AG20443 (cell line): ENCODE data around the gene RPL34.
A peak's percentile ranks its signal among the peaks of the same experiment; 100 is the strongest.
"Not testable (repeated sequence)": the region's sequence is repeated elsewhere in the genome, so short reads cannot be mapped to it uniquely, and the experiment has no call there.

Experiments
- DNase-seq: peaks from one replicate; pipeline ENCODE4 v3.0.0; 2012; ENCODE audit warnings: low spot score, mixed read lengths

The RPL34 gene

DNA sequence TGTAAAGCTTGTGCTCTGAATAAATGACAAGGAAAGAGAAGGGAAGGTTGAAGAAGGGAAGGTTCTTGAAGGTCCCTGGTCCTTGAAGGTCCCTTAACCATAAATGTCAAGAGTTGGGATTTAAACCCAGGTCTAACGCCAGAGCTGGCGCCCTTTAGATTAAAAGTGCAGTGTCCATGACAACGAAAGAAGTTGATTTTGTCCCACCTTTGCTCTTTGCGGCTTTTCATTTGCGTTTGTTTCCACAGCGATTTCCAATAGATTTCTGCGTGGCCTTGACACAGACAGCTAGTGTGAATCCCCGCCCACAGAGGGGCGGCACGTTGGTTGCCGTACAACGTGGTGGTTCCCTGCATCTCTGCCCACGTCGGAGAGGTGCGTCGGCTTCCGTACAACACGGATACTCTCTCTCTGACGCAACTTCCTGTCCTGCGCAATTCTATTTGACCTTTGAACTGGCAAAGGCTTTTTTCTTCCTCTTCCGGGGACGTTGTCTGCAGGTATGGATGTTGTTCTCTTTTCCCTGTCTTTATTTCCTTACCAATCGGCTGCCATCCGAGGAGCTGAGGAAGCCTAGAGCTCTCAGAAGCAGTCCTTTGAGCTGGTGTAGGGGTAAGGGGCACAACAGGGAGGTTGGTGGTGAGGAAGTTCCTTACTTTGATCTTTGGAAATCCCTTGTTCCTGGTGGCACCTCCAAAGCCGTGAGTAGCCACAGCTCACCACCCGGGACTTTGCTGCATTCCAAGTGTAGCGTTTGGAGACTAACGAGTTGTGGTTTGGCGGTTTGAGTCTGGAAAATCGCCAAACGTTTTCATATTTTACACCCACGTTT lies at the start of gene RPL34:
TSS of gene RPL34 (plus strand) at position 476 of the 832 bp plus-strand sequence. CDS start 1,384 bp downstream, outside the sequence.
- peak; percentile 97 for DNase-seq

DNA sequence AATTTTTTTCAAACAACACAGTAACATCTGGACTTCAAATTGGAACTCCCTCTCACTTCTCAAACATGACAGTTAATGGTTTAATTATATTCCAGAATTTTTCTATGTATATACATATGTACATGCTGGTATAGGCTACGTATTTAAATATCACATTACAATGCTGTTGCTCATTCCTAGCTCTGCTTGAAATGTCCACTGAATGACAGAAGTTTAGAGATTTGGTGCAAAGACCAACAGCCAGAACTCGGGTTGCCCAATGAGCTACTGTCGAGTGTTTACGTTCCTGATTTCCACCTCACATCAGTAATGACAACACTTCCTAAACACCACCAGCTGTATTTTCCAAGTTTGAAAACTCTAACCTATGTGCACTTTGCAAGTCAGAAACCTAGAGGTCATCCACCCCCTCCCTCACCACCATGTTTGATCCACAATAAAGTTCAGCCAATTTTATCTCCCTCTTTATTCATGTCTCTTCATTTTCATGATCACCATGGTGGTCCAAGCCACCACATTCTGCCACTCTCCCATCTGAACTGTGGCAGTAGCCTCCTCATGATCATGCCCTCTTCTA lies 49.3 kb upstream of the RPL34 start:
- no peak for DNase-seq

DNA sequence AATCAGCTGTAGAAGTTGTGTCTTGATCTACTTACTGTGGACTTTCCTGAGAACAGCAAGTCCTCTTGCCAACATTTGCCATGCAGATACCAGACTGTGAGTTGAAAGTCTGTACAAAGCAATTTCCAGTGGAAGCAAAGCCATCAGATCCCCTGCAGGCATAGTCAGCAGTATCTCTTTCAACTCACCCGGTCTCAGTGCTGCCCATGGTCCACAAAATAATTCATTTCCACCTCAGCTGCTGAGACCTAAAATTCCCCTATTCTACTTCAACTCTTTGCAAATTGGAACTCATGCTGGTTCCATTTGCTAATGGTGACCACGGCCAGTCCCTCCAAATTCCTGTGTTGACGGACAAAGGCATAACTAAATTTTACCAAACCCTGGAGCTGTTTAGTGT lies 46.0 kb upstream of the RPL34 start:
- DNase-seq, result no peak

DNA sequence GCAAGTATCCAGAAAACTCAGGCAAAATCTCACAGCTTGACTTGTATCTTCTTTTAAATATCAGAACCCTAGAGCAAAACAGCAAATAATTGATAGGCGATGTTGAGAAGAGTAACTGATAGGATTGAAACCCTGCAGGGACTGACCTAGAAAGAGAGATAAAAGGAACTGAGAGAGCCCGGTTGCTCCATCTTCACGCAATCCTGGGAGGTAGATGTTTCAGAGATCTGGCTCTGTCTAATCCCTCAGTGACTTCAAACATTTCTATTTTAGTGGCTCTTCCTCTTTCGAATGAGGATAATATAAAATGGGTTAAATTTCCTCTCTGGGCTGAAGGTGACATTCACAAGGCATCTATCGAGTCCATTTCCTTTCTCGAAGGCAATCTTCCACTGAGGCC lies 39.3 kb upstream of the RPL34 start:
- no peak for DNase-seq

DNA sequence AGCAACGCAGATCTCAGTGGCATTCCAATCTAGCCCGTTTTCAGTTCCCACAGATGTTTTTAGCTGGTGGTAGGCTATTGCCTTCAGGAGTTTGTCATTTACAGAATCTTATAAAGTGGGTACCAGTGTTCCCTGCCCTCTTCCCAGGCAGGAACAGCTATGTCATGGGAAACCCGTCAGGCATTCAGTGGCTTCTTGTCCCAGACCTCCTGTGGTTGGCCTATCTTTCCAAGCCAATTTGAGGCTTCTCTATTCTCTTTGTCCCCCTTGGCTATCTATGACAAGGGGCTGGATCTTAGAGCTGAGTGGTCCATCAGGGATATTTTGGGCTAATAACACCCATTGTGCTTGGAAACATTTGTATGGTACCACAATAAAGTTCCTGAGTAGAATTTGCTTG lies 33.6 kb upstream of the RPL34 start:
- no peak for DNase-seq

DNA sequence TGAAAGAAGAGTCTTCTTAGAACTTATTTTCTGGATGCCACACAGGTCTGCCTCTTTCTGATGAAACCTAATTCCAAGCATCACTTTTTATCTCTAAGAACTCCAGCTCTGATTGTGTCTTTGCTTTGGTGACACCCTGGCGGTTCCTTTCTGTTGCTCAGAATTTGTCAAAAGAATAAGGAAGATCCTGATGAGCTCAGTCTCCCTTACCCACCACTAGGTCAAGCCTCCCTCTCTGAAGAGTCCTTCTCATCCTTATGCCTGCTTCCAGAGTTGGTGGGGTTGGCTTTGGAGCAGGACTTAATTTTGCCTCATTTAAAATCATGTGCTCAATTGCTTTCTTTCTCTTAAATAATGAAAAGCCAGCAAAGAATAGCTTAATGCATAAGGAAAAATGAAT lies 31.5 kb upstream of the RPL34 start:
- no peak for DNase-seq

DNA sequence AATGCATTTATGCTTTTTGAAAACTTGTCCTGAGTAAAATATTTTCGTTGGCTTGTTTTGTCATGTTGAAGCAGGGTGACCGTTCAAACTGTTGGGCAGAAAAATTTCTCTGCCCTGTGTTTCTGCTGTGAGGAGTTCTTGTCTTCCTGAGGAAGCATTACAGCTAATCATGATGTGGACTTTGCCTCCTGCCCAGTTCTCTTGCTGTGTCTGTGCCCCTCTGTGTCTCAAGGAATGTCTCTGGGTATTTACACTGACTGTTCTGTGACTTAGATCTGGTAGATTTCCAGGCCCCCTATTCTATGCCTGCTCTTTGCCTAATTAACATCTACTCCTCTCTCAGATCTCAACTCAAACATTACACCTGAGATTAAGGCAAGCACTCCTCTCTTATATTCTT lies 30.4 kb upstream of the RPL34 start:
- no peak for DNase-seq

DNA sequence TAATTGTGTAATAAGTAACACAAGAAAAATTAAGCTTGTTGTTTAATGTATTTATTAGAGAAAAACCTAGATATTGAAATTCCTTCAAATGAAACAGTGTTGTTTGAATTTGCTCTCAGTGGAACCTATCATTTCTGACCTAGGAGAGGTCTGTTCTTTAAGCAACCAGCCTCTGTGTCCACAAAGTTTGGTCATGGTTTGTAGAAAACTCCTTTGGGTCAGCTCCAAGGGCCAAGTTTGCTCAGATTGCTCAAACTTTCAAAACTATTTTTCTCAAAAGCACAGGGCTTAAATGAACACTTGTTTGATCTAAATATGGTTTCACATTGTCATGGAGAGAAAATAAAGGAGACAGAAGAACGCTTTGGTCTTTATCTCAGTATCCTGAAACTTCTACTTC lies 29.6 kb upstream of the RPL34 start:
- DNase-seq, result no peak

DNA sequence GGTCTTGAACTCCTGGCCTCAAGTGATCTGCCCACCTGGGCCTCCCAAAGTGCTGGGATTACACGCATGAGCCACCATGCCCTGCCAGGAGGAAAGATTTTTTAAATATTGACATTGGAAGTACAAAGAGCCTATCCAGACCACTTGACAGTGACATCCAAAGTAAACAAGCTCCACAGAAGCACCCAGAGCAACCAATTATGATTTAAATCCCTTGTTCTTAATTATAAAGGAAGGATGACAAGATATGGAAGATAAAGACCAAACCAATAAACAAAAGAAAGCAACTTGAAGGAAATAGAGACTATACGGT lies 27.7 kb upstream of the RPL34 start:
- DNase-seq, result no peak

DNA sequence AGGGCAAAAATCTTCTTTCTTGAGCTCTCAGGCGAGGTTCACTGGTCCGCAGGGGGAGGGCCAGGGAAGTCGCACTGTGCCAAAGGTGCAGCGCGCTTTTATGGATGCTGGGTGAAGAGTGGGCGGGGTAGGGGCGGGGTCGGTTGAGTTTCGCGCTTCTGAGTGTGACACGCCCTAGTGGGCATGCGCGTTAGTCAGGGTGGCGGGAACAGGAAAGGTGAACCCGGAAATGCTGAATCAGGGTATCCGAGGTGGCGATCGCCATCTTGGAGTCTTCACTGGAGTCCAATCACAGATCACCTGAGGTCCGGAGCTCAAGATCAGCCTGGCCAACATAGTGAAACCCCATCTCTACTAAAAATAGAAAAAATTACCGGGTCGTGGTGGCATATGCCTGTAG lies 26.1 kb upstream of the RPL34 start:
- not testable (repeated sequence) for DNase-seq

DNA sequence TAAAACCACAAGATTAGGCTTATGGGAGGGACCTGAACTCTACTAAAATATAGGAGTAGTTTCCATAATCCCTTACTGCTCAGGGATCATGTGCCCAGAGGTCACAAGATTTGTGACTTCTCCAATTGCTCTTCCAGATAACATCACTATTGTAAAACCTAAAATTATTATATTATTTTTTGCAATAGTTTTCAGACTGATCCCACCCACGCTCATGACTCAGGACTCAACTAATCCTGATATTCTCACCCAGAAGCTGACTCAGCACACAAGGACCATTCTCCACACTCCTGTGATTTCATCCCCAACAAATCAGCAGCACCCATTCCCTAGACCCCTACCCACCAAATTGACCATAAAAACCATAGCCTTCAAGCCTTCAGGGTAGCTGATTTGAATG lies 24.0 kb upstream of the RPL34 start:
- DNase-seq, result no peak

DNA sequence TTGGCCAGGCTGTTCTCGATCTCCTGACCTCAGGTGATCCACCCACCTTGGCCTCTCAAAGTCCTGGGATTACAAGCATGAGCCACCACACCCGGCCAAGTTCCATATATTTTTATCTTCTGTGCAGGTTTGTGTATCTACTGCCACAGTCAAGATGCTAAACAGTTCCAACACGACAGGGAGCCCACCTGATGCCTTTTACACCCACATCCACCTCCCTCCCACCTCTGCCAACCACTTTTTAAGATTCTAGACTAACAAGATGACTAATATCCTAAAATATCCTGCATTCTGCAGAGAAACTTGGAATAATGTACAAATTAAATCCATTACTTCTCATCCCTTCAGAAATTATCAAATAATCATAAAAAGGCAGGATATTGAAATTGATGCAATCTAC lies 19.3 kb upstream of the RPL34 start:
- no peak for DNase-seq

DNA sequence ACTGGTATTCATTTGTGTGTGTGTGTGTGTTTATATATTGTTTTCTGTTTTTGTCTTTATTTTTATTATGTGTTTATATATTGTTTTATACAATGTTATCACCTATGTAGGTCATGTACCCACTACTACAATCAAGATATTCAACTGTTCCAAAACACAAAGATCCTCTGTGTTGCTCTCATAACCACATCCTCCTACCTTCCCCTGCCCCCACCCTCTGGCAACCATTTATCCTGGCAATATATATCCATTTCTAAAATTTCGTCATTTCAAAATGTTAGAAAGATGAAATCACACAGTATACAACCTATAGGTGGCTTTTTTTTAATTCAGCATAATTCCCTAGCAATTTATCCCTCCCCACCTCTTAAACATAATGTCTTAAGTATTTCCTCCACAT lies 18.8 kb upstream of the RPL34 start:
- DNase-seq, result no peak

DNA sequence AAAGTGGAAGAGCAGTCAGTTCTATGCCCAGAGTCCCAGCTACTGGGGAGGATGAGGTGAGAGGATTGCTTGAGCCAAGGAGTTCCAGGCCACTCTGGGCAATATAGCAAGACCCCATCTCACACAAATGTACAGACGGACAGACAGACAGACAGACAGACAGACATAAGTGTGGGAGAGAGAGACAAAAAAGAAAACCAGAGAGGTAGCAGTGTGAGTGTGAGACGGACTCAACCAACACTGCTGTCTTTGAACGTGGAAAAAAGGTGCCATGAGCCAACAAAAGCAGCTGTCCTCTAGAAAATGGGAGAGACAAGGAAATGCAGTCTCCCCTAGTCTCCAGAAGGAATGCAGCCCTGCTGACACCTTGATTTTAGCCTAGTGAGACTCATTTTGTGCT lies 18.2 kb upstream of the RPL34 start:
- DNase-seq, result no peak

DNA sequence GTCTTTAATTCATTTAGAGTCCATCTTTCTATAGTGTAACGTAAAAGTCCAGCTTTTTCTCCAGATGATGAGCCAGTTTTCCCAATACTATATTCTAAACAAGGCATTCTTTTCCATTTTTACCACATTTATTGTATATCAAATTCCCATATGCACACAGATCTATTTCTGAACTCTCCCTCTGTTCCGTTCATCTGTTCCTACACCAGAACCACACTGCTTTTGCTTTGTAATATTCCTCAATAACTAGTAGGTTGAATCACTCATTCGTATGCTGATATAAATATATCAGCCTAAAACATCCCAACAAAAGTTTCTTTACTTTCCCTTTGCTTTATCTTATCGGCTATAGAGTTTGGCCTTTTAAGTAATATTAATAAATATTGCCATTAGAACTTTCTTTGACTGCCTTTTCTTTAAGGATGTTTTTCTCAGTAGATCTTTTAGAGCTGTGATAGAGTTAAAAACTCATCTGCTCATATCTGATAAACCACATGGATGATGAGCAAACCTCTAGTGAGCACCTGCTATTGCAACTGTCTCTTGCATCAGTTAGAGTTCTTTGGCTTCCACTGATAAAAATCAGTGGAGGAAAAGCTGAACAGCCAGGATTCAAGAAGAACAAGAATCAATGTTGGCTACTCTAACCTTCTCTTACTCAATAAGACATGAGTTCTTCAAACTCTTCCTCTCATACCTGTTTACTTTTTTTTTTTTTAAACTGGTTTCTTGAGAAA lies 13.1 kb upstream of the RPL34 start:
- DNase-seq, result no peak

DNA sequence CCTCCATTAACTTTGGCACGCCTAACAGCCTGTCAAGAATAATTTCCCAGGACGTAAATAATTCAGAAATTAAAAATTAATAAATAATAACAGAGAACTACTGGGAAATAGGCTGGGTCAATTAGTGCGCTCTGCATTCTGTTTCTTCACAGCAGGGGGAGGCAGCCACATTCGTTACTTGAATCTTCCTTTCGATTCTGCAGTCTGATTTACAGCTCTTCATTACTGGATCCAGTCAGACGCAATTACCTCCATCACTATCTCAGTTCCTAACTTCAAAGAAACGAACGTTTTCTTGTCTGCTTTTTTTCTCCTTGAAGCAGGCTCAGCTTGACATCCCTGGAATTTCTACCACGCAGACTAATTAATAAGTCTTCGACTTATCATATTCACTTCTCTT lies 9.0 kb upstream of the RPL34 start:
- peak; percentile 36 for DNase-seq

DNA sequence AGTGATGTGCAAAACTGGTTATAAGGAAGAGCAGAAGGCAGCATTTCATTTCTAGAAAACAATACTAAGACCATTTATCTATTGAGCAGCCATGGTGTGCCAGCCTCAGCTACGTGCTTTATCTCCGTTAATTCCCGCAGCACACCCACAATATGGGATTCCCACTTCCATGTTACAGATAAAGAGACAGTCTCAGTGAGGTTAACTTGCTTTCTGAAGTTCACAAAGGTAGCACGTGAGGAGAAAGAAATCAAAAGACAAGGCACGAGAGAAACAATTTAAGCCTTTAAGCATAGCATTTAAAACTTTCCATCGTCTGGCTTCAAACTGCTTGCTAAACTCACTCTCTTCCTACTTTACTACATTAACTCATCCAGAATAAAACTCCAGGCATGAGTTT lies 8.0 kb upstream of the RPL34 start:
- no peak for DNase-seq

DNA sequence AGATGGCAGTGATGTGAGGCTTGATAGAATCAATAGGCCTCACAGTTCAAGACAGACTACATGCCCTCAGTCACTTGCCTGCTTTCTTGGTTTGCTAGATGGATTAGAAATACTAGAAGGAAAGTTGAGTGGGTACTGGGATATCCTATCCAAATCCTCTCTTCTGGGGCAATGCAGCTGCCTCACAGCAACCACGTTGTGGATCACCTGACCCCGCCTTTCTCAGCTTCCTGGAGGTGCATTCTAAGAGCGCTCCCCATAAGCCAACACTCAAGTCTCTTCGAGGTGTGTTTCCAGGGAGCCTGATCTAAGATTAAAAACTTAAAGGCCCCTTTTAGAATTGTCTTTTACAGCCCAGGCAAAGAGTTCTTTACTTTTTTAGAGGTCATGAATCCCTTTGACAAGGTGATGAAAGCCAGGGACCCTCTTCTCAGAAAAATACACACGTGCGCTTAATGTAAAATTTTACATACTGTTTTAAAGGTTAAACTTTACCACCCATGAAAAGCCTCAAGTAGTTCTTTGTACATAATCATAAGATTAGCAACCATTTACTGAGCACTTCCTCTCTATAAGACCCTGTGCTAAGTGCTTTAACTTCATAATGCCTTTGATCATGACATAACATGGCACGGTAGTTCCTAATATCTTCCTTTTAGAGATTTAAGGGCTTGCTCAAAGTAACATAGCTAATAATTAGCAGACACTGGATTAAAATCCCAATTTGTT lies 840 bp upstream of the RPL34 start:
- DNase-seq, result no peak

DNA sequence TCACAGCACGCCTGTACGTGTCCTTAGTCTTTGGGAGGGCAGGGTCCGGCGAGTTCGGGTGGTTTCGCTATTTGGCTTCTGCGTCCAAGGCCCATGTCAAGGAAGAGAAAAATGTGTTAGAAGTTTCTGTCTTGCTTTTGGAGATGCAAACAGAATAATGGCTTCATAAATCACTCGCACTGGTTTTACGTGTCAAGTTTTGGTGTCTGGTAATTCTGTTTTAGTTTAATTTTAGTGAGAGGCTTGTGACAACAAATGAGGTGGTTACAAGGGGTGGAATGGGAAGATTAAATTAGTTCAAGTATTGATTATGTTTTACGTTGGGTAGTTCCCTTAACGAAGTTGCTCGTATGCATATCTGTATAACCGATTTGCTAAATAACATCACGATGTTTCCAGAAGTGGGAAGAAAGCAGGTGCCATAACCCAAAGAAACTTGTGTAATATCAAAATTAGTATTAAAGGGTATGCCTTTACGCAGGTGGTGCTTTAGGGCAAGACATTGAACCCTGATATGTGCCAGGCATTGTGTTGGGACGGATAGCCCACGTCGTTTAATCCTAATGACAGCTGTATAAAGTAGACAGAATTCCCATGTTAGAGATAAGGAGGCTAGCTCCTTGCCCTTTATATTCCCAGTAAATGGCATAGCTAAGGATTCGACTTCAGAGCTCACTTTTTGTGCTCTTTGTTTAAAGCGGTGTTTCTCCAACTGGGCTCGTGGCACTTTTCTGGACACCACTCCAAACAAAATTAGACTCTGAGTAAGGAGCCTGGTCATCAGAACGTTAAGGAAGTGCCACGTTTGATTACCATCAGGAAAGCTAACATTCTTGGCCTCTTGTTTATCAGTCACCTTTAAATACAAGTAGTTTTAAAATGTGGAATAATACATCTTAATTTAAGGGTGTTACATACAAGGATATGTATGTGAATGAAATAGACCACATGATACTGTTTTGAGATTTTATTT lies 843 bp downstream of the RPL34 start:
- no peak for DNase-seq

DNA sequence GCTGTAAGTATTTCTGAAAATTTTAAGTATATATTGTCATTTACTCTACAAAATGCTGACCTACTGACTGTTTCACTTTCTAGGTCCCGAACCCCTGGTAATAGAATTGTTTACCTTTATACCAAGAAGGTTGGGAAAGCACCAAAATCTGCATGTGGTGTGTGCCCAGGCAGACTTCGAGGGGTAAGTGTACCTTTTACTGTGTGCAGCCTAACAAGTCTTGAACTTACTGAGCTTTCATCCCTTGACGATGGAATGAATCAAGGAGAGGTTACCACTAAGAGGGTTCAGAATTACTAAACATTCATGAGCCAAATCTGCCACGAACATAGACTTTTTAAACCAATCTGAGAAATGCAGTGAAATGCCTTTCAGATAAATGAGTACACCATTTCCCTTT lies 1.6 kb downstream of the RPL34 start:
- DNase-seq, result no peak

DNA sequence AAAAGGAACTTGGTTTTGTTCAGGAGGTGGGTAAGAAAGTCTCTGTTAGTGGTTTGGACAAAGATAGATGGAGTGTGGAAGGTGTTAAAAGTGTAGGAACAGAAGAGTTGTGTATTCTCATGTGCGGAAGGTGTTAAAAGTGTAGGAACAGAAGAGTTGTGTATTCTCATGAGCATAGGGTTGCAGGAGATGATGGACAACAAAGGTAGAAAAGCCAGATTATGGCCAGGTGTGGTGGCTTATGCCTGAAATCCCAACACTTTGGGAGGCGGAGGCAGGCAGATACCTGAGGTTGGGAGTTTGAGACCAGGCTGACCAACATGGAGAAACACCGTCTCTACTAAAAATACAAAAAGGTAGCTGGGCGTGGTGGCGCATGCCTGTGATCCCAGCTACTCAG lies 2.5 kb downstream of the RPL34 start:
- DNase-seq, result no peak
